ENCODE data around the gene AKR1C1.
"Not testable (repeated sequence)": the region's sequence is repeated elsewhere in the genome, so short reads cannot be mapped to it uniquely, and the experiment has no call there.

Gene AKR1C1

DNA sequence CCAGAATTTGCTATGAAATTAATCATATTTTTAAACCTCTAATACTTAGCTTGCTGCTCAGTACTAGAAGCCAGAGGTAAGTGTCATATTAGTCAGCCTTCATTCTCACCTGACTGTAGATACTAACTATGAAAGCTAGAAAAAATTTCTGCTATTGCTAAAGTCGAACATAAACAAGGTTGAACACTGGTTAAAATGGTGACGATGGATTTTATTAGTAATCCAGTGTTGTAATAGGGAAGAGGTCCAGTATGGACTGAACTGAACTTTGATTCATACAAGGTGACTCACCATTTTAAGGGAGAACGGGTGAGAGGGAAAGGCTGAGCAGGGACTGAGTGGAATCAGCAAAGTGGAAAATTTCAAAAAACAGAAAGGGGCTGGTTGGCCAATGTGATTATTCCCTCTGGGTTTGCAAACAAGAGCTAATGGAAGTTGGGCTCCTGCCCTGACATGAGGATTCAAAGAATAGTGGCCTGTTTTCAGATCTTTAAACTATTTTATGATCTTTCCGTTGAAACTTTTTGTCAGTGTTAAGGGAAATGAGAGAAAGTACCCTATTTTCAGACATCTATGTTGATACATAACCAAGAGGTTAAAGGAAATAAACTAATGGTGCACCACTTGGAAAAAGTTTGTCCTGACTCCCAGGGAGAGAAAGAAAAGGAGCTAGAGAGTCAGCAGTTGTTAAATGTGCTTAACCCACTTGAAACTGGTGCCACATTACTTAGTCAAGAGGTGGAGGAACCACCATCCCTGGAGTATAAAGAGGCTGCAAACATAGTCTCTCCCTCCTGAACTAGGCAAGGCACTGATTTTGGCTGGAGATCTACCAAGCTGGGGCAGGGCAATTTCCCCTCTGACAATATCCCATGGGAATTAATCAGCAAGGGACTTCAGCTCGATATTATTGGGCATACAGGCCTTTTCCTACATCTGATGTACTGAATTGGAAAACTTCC lies 15.3 kb upstream of the AKR1C1 start:
- DNase-seq (ENCODE audit: low spot score): peak; percentile 20

DNA sequence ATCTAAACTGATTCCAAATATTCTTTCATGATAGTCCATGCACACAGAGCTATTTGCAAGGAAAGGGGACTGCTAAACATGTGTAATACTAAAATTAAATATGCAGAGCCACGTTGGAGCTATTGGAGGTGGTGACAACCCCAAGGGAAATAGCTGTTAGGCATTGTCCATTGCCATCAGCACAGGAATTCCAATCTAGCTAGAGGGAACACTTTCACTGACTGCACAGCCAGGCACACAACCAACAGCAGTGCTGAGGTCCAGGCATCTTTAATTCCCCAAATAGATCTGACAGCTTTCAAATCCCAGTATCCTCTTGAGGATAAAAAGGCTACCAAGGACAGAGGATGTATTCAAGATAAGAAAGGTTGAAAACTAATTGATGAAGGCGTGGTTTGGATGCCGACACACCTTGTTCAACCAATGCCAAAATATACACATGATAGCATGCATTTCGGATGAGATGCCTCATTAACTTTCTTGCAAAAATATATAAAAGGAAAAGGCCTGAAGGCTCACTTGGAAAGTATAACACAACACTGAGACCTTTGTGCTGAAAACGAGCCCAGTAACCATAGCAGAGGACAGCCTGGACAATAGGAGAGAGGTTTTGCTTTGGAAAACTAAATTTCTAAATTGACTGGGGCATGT lies 11.6 kb upstream of the AKR1C1 start:
- not testable (repeated sequence) for DNase-seq (ENCODE audit: low spot score)

DNA sequence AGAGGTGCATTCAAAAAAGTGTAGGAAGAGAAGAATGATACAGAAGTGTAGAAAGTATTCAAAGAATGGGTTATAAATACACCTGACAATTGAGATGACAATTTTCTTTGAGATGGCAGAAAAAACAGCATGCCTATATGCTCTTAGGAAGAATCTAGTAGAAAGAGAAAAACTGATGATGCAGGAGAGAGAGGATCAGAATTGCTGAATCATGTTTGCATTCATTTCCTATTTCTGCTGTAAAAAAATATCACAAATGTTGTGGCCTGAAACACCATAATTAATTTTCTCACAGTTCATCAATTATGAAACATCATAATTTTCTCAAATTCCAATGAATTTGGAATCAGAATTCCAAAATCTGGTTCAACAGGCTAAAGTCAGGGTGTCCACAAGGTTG lies 9.8 kb upstream of the AKR1C1 start:
- DNase-seq (ENCODE audit: low spot score): no peak

DNA sequence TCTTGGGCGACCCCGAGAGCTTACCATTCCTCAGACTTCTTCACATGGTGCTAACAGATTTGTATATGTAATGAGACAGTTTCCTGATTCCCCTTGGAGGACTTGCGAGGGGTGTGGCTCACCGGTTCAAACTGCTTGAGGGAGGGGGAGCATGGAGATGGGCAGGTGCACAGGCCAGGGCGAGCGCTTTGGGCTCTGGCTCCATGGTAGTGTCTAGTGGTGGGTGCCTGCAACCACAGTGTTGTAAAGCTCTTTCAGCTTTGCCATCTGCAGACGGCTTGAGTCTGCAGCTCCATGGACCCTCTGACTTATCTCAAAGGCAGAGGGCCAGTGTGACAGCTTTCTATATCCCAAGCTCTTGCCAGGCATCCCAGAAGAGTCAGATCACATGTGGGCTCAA lies 7.1 kb upstream of the AKR1C1 start:
- not testable (repeated sequence) for DNase-seq (ENCODE audit: low spot score)

DNA sequence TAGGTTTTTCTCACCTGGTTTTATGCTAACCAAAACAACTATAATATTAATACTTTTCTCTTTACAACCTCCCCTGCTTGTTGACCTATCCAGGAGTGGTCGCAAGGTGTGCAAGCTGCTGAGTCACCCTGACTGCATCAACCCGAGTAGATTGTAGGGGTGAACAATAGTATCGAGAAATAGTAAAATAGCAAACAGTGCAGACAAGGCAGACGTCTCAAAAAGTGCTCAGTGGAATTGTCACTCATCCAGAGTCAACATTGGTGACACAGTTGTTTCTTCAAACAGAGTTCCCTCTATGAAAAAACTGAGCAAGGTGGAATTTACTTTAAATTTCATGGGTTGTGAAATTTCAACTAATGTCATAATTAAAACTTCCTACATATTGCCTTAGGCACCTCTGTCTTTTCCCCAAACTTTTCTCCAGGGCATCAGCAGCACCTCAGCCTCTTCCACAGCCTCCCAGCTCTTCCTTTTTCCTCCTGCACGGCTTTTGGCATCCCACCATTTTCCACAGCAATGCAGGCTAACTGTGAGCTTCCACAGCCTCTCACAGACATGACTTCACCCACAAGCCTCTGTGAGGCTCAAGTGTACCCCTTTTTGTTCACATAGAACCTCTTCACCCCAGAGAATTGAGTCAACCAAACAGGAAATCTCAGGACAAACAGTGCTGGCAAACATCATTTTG lies 6.1 kb upstream of the AKR1C1 start:
- not testable (repeated sequence) for DNase-seq (ENCODE audit: low spot score)

DNA sequence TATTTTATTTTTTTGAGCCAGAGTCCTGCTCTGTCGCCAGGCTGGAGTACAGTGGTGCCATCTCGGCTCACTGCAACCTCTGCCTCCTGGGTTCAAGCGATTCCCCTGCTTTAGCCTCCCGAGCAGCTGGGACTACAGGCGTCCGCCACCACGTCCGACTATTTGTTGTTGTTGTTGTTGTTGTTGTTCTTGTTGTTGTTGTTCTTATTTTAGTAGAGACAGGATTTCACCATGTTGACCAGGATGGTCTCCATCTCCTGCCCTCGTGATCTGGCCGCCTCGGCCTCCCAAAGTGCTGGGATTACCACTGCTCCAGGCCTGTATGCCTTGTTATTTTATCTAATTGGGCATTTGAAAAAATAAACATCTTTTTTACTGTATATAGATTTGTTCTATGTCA lies 1.7 kb upstream of the AKR1C1 start:
- not testable (repeated sequence) for DNase-seq (ENCODE audit: low spot score)

DNA sequence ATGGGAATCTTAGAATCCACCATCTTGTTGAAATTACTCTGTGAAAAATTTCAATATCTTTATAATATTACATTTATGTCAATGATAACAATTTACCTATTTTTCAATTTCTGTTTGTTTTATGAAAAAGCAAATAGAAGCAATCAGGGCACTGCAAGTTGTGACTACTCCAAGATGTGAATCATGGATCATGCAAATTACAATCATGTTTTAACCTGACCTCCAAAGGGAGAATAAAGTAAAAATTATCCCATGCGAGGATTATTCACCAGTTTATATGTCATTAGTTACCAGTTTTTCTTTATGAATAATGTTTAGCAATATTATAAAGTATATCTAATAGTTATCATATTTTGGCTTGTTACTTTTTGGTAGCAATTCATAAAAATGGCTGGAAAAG lies 907 bp upstream of the AKR1C1 start:
- DNase-seq (ENCODE audit: low spot score): not testable (repeated sequence)

DNA sequence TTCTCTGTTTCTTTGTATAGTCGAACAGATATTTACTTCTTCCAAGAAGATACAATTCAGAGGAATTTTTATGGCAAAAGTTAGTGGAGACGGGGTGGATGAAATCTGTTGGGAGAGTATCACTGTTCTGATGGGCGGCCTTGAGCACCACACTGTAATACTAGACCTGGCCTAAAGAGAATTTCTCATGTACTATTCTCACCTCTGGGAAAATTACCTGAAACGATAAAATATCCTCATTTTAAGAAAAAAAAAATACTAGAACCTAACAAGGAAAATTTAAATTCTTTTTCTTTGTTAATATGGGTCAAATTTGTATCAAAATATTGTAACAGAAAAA lies 570 bp downstream of the AKR1C1 start:
- DNase-seq (ENCODE audit: low spot score): not testable (repeated sequence)

DNA sequence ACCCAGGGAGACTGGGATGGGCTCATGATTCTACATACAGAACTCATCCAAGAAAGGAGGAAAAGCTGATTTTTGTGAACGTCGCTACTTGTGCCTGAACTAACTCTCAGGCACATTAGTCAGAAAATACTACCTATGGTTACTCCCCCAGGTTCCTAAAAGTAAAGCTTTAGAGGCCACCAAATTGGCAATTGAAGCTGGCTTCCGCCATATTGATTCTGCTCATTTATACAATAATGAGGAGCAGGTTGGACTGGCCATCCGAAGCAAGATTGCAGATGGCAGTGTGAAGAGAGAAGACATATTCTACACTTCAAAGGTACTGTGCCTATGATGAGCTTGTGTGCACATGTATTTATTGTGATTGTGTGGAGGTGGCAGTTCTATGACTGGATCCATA lies 2.5 kb downstream of the AKR1C1 start:
- DNase-seq (ENCODE audit: low spot score): not testable (repeated sequence)

DNA sequence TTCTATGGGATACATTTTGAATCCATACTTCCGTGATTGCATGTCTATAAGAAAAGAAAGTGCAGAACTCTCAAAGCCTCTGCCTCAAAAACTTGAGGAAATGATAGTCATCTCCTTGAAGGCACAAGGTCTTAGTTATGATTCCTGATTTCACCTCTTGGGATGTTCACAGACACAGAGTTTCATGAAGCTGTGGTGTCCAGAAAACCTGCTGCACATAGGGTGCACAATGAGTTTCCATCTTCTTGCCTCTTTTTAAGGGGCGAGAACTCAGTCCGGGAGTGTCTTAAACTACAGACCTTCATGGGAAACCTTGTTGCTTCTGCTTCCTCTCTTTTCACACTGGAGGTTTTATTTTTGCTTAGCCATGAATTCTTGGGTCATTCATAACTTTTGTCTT lies 4.0 kb downstream of the AKR1C1 start:
- DNase-seq (ENCODE audit: low spot score): not testable (repeated sequence)

DNA sequence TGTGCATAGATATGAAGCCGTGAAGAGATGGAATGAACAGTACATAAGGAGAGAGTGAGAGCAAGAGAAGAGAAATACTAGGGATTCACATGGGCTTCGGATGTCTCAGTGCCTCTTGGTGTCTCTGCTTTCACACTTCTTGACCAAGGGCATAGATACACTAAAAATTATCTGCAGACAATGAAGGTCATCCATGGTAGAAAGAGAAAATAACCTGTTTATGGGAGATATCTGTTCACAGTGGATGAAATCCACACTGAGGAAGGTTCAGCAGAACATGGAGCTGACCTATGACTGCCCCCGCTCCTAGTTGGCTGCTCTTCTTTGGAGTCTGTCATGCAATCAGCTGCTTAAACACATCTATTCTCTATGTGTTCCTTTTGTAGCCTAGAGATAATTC lies 6.1 kb downstream of the AKR1C1 start:
- not testable (repeated sequence) for DNase-seq (ENCODE audit: low spot score)

DNA sequence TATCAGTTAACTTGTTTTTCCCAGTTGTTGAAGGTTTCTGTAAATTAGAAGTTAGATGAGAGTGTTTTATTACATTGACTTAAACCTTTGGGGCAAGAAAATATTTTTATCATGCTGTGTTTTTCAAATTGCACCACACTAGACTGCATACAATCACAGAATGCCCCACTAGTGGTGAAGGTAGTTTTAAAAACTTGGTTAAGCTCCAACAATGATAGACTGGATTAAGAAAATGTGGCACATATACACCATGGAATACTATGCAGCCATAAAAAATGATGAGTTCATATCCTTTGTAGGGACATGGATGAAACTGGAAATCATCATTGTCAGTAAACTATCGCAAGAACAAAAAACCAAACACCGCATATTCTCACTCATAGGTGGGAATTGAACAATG lies 7.1 kb downstream of the AKR1C1 start:
- not testable (repeated sequence) for DNase-seq (ENCODE audit: low spot score)

DNA sequence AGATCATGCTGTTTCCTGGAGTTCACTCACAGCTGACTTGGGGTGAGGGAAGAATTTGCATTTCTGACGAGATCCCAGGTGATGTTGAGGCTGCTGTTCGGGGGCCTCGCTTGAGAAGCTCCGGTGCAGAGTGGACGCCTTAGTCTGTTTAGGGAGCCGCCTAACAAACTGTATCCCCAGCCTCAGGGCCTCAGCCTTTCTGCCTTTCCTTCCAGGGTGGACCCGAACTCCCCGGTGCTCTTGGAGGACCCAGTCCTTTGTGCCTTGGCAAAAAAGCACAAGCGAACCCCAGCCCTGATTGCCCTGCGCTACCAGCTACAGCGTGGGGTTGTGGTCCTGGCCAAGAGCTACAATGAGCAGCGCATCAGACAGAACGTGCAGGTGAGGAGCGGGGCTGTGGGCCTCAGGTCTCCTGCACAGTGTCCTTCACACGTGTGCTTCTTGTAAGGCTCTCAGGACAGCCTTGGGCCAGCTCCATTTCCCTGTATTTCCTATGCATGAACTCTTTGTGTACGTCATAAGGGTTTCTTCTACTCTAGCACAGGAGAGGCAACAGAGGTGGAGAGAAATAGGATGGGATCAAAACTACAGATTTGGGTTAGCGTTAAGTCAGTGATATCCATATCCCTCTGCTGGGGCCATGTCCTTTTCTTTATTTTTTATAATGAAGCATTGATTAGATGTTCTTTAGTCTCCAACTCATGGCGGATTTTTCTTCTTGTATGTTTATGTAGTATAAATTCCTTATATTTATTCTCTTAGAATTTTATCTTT lies 9.3 kb downstream of the AKR1C1 start:
- DNase-seq (ENCODE audit: low spot score): not testable (repeated sequence)

DNA sequence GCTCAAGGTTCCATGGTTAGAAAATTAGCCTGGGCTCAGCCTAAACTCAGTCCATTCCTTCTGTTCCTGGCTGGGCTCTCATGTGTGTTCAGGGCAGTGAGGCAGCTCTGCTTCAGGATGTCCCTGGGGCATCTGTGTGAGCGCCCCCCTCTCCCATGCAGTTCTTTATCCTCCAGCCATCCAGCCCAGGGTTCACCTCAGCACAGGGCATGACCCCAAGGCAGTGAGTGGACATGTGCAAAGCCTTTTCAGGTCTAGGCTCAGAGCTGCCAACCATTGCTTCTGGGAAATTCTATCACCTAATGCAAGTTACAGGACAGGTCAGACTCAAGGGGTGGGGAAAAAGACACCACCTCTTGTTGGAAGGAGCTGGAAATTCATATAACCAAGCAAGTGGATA lies 10.1 kb downstream of the AKR1C1 start:
- not testable (repeated sequence) for DNase-seq (ENCODE audit: low spot score)

DNA sequence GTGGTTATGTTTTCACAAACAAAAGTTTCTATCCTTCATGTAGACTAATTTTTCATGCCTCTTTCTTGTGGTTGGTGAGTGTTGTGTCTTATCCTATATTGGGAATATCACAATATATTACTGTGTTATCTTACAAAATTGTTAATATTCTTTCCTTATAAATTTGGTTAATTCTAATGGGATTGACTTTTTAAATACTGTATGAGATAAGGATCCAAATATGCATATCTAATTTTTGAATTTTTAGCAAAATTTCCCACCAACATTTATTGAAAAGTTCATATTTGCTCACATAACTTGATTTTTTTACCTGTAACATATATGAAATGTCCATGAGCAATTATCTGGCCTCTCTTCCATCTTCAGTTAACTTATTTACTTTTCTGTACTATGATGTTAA lies 11.2 kb downstream of the AKR1C1 start:
- not testable (repeated sequence) for DNase-seq (ENCODE audit: low spot score)

DNA sequence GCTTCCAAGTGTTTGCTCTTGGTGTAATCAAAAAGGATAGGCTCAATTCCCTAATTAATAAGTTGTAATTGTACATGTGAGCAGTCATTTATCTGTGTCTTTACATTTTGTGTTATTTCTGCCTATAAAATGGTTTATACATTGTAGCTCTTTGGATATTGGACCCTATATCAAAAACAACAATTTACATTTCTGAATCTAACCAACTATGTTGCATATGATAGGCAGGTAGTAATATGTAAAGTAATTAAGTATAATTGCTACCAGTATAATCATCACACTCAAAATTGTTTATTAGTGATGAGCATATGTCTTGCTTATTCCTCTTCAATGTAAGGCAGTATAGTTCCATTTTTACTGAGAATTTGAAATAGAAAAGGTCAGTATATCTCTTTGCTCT lies 13.8 kb downstream of the AKR1C1 start:
- DNase-seq (ENCODE audit: low spot score): no peak

DNA sequence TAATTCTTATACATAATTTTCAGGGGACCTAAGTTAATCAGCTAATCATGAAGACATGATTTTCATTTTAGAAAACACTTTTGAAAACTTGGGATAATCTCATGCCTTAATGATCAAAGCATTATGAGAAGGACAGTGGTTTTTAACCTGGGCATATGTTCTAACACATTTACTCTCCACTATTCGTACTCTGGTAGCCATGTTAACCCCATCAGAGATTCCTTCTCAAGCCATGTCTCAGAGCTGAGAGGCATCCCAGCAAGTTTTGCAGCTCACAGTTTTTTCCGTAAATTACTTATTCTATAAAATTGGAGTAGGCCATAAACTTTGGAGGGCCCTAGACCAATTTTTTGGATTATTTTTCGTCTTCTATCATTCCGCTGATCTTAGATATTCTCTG lies 15.7 kb downstream of the AKR1C1 start:
- DNase-seq (ENCODE audit: low spot score): no peak

DNA sequence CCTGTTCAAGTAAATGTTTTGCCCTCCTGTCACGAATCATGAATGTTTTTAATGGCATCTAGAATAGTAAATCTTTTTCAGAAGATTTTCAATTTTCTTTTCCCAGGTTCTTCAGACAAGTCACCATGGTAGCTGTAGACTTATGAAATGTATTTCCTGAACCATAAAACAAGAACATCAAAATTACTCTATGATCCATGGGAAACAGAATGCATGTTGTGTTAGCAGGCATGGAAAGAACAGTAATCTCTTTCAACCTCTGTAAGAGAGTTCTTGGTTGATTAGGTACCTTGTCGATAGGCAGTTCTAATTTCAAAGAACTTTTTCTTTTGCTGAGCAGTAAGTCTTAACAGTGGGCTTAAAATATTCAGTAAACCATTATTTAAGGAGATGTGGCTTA lies 17.6 kb downstream of the AKR1C1 start:
- no peak for DNase-seq (ENCODE audit: low spot score)

DNA sequence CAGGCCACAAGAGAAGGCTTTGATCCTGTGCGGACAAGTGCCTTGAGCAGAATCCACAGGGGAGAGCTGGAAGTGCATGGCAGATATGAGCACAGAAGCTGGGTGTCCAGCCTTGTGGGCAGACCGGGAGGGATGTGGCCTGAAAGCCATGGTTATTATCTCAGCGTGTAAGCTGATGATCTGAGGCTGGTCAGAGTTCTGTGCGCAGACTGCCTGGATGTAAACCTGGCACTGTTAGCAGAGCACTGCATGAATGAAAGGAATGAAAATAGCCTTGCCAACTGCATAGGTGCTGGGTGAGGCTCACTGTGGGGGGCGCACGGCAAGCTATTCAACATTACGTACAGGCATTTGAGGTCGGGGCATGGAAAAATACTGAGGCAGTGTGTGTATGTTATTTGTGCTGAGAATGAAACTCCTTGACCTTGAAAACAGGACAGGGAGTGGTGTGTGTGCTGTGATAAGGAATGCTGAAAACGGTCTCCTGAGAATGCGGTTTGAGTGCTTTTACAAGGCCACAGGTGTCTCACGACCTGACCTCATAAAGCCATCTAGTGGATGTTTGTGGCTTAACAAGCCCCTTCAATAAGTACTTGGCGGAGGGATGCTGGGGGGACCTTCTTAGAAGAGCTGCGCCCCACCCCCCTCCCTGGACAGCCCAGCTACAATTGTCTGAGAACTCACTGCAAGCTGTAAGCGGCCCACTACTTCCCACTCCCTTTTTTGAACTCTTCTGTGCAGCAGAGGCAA lies 18.7 kb downstream of the AKR1C1 start:
- no peak for DNase-seq (ENCODE audit: low spot score)

DNA sequence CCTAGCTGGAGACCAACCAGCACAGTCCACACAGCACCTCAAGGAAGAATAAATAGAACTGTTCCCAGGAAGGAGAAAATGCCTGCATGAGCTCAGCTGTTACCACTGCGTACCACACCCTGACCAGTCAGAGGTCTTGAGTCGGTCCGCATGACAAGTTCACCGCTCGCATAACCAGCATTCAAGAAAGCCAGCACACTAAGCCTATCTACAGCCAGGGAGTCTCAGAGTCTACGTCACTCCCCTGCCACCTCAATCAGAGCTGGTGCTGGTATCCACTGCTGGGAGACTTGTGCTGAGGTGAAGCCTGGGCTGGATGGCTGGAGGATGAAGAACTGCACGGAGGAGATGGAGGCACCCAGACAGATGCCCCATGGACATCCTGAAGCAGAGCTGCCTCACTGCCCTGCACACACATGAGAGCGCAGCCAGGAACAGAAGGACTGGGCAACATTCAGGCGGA lies 19.6 kb downstream of the AKR1C1 start:
- no peak for DNase-seq (ENCODE audit: low spot score)

DNA sequence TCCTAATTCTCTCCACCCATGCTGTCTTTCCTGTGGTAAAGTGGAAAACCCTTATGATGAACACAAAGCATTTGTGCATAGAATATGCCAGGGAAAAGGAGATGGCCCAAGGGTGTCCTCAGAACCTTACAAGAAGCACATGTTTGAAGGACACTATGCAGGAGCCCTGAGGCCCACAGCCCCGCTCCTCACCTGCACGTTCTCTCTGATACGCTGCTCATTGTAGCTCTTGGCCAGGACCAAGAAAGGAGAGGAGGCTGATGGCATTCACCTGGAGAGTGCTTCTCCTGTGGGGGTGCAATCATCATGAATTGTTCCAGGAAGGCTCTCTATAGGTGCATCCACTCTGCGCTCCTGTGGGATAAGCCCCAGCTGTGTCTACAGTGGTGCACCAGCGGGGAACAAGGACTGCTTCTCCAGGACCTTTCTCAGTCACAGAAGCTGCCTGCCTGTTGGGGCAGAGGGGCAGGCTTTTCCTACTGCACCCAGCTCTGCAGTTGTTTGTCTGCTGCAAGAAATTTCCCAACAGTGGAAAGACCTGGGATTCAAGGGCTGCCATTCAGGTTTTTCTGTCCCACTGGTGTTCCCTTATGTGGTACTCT lies 20.5 kb downstream of the AKR1C1 start:
- no peak for DNase-seq (ENCODE audit: low spot score)

All from pons (tissue), 1 donor.